GM21619 (cell line): ENCODE measurements around the gene VSIG2.

Experiments
- ATAC-seq: cut with Tn5 transposase; IDR thresholded peaks from one replicate; pipeline ENCODE4 v1.9.1; 2021; ENCODE audit not compliant: unreplicated experiment

VSIG2 gene

GRCh38 chr11:124763156-124763947 is 11.3 kb upstream of the VSIG2 start:
- ATAC-seq: peak; percentile 21

- peak; percentile 5 for ATAC-seq
These were observed 10.6 kb upstream of the VSIG2 start for GRCh38 chr11:124762624-124763155.

- ATAC-seq: peak; percentile 51
These were observed 10.1 kb upstream of the VSIG2 start, which contains the start of gene ESAM for GRCh38 chr11:124762105-124762623. Gene ESAM (minus strand): TSS chr11:124762290. CDS start chr11:124762154, 136 bp downstream.

- no peak for ATAC-seq
These were observed 9.4 kb upstream of the VSIG2 start for GRCh38 chr11:124761301-124762104.

DNA sequence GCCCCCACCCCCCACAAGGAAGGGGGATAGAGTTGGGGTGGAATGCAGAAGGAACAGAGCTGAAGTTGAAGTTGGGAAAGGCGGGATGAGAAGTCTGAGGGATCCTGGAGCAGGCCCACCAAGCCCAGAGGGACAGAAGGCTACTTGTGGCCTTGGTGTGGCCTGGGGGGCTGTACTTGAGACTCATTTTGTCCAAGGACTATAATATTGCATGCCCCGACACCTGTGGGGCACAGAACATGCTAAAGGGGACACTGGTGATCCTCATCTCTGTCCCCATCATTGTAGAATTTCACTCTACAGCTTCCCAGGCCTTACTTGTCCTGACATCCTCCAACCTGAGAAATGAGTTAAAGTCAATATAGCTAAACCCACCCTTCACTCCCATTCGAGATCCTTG is 8.8 kb upstream of the VSIG2 start:
- ATAC-seq: no peak

DNA sequence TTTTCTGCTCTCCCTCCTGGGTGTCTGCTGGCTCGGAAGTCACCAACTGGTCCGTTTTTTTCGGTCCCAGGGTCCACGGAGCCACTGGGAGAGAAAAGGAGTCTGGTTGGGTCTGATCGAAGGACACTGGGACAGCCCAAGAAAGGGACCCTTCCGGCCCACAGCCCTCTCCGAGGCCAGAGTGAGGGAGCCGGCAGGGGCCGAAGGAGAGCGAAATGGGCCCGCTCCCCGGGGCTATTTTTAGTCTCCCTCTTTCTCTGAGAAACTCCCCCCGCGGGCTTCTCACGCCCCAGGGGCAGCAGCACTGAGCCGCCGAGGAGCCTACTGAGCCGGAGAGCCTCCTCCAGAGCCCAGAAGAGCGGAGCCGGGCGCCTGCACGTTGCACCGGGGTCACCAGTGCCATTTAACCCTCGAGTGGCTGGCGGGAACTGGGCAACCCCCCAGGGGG is 8.2 kb upstream of the VSIG2 start:
- peak; percentile 23 for ATAC-seq

GRCh38 chr11:124759266-124760204 is 7.5 kb upstream of the VSIG2 start:
- no peak for ATAC-seq

- peak; percentile 43 for ATAC-seq
These were observed 6.6 kb upstream of the VSIG2 start for GRCh38 chr11:124758355-124759265.

DNA sequence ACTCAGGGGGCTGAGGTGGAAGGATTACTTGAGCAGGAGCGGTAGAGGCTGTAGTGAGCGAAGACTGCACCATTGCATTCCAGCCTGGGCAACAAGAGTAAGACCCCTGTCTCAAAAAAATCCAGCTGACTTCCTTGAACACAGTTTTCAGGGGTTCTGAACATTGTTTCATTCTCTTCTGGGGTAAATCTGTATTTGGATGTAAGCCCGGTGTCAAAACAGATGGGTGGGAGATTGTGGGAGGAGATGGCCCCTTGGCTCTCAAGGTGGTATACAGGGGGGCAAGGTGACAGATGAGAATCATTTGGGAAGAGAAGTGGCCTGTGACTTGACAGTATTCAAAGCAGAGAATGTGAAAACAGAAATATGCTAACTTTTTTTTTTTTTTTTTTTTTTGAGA is 5.3 kb upstream of the VSIG2 start:
- ATAC-seq: no peak

DNA sequence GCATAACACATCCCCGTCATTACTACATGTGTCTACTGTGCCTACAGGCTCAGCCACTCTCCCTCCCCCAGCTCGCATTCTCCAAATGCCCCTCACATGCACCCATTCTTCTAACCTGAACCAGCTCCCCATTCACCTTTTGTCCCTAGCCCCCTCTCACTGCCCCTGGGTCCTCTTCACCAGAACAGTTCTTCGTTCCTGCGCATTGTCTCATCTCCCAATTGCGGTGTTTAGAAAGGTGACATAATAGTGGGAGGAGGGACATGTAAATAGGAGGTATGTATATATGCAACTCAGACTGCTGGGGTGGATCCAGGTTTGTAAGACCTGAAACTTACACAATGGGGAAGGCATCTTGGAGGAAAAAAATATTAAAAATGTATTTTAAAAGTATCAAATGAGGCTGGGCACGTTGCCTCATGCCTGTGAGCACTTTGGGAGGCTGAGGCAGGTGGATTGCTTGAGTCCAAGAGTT is 4.7 kb upstream of the VSIG2 start:
- no peak for ATAC-seq

DNA sequence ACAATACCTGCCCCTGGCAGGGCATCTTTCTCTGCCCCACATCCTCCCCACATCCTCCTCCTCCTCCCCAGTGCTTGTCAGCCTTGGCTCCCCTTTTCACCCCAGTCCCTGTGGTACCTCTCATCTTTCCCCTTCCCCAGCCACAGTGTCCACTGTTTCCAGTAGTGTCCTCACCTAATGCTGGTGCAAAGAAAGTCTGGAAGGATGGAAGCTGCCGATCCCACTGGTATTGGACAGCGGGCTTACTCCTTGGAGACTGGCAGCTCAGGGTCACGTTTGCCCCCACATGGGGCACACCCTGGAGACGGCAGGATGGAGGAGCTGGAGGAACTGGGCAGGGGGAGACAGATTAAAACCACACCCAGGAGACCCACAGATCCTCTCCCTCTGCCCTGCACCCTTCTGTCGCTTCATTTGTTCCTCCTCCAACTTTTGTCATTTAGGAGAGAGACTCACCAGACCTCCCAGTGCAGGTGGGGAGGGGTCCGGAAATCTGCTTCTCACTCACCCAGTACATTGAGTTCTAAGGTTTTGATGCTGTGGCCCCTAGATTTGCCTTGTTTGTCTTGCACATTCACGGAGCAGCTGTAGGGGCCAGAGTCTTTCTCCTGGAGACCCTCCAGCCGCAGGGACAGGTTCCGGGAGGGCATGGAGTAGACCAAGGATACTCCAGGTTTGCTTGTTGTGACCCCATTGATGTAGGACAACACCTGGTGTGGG is 4.1 kb upstream of the VSIG2 start:
- ATAC-seq: no peak

DNA sequence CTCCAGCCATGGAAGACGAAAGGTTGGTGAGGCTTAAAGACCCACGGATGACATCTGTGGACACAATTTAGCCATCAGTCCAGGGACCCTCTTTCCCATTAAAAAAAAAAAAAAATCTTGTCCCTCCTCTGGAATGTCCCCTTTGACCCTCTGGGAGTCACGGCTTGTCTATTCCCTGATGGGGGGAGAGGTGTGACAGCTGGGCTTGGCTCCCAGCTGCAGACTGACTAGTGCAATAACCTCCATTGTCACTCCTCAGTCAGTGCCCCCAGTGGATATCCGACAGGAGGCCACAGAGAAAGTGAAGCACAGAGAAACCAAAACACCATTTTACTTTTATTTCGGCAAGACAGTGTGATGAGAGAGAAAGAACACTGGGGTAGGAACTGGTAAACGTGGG is 2.7 kb upstream of the VSIG2 start:
- no peak for ATAC-seq

GRCh38 chr11:124754309-124754708 is 2.3 kb upstream of the VSIG2 start:
- no peak for ATAC-seq

GRCh38 chr11:124753624-124754023 is 1.6 kb upstream of the VSIG2 start:
- ATAC-seq: no peak

DNA sequence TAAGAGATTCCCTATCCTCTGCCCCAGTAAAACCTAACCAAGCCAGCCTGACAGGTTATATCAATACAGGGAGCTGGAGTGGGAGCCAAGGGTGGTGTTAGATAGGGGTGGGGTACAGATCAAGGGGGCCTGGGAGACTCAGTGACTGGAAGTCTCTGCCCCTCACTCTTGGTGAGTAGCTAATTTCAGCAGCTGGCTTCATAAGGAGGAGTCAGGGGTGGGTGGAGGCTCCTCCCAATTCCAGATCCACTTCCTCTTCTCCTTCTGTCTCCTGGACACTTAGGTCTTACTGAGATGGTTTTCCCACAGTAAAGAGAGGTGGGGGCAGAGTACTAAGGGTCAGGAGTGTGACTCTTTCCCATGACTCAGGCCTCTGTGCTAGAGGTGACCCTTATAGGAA is 1.1 kb upstream of the VSIG2 start:
- ATAC-seq: no peak

DNA sequence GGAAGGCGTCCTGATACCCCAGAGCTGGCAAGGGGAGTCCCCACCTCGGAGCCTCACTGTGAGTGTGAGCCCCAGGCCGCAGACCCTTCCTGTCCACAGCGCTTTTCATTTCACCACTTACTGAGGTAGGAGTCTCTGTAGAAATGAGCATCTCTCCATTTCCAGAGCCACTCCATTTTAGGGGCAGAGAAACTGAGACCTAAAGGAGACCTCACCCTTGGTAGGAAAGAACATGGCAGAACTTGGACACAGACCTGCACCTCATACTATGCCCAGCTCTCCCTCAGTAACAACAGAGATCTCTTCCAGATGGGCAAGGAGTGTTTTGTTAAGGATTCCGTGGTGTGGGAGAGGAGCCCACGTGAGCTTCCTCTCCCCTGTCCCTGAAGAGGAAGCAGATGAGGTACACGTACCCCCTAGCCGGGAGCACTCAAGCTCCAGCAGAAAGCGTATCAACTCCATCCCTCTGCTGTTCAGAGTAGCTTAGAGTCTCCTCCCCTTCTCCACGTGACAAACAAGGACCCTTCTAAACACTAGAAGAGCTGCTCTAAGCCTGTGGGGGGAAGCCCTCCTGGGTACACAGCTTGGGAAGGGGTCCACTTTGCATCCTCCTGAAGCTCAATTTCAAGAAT is 532 bp upstream of the VSIG2 start:
- no peak for ATAC-seq

GRCh38 chr11:124751391-124751740 is 689 bp downstream of the VSIG2 start:
- no peak for ATAC-seq

GRCh38 chr11:124749912-124750311 is 2.1 kb downstream of the VSIG2 start:
- ATAC-seq: no peak
